Erythroblast (primary cell): ENCODE data around the gene SLC25A3.

Source experiments
- GATA1 ChIP-seq: IDR thresholded peaks from 2 replicates; pipeline ENCODE4 v1.6.1; 2011; ENCODE audit warnings: low read depth, mild to moderate bottlenecking, control low read depth, low read length, moderate library complexity
- POLR2A ChIP-seq: IDR thresholded peaks from 2 replicates; pipeline ENCODE4 v1.6.1; 2011; ENCODE audit warnings: mild to moderate bottlenecking, low read length

DNA sequence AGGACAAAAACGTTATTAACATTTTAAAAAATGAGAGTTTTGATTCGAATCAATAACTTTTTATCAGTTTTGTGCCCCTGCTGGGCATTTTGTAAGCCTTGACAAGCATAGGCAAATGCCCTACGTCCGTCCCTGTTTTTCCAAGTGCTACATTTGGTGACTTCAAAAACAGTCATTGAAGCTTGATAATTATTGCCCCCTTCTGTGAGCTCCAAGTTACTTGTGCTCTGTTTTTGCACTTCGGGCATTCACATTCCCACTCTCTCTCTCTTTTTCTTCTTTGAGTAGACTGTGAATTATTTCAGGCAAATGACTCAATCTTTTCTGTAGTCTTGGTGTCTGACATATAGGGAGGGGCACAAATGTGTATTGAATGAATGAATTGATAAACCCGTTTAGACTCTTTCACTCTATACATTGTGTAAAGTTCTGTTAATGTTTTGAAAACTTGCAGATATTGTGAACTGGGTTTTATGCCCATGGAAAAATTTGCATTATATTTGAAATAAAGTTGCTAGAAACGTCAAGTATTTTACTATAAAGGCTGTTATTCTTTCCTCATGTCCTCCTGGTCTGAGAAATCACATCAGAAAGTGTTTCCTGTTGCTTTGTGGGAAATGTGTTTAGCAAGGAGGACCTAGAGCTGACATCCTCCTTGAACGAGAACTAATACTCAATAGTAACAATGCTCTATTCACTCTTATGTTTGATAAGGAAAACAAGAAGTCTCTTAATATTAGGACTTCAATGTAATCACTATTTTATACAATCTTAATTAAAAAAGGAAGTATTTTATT, 53.0 kb downstream of the SLC25A3 start:
- TF ChIP-seq POLR2A (no peak), GATA1 (no peak)
